ENCODE measurements around the gene RRP1.

RRP1 gene

DNA sequence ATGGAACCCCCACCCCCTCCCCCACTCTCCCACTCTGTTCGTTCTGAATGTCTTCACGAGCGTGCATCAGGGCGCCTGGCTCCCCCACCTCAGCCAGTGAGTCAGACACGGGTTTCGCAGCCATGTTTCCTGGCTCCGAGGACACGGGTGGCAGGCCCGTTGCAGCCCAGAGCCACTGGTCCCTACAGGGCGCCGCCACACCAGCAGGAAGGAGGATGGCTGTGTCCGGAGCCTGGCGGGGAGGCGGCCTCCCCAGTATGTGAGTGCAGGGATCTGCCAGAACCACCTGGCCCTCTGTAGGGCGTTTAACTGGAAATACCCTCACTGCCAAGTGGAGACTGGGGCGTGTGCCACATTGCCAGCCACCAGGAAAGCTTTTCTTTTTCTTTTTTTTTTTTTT lies 31.8 kb upstream of the RRP1 start:
- no peak overlapping the region for H3K27ac ChIP-seq
- peaks cover 100% of the 10 kb centered on the region for H3K36me3 ChIP-seq
- TF ChIP-seq, protein P1, sequence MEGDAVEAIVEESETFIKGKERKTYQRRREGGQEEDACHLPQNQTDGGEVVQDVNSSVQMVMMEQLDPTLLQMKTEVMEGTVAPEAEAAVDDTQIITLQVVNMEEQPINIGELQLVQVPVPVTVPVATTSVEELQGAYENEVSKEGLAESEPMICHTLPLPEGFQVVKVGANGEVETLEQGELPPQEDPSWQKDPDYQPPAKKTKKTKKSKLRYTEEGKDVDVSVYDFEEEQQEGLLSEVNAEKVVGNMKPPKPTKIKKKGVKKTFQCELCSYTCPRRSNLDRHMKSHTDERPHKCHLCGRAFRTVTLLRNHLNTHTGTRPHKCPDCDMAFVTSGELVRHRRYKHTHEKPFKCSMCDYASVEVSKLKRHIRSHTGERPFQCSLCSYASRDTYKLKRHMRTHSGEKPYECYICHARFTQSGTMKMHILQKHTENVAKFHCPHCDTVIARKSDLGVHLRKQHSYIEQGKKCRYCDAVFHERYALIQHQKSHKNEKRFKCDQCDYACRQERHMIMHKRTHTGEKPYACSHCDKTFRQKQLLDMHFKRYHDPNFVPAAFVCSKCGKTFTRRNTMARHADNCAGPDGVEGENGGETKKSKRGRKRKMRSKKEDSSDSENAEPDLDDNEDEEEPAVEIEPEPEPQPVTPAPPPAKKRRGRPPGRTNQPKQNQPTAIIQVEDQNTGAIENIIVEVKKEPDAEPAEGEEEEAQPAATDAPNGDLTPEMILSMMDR (IDR thresholded peaks at IDR 0.05) = no peak

DNA sequence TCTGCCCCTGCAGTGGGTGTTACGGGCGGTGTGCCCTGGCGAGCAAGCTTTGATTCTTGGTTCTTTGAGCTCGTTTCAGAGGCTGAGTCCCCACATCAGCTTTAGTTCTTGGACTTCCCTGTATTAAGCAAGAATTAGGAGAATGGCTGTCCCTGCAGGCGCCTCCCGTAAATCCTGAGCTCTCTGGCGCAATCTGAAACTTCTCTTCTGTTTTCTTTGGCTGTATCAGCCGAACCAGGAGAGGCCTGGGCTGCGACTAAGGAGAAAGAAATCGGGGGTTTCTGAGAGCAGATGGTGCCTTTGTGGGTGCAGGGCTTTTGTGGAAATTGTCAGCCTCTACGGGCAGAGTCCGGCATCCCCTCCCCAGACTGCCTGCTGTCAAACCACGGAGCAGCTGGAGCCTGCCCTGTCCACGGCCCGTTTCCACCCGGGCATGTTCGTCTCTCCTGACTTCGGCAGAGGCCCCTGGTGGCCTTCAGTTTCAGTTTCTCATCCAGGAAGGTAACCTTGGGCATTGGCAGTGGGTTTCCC lies 31.2 kb upstream of the RRP1 start:
- Histone ChIP-seq H3K4me3 (ENCODE audit: low read depth in 1 of 2, low read length in 1 of 2) (no peak overlapping the region), H3K27ac (no peak overlapping the region), H3K4me1 (ENCODE audit: control insufficient read depth in 1 of 2, insufficient read depth in 1 of 2, low read depth in 1 of 2, low read length in 1 of 2) (no peaks in the 10 kb centered on the region), H3K9me3 (no peaks in the 10 kb centered on the region), H3K36me3 (peaks cover 100% of the 10 kb centered on the region), H3K27me3 (no peaks in the 10 kb centered on the region)
- TF ChIP-seq, protein P1 (IDR thresholded peaks at IDR 0.05) = no peak

More for the DNA sequence above, 31.8 kb upstream of the RRP1 start:
- Histone ChIP-seq H3K27me3 (no peaks in the 10 kb centered on the region), H3K4me1 (ENCODE audit: control insufficient read depth in 1 of 2, insufficient read depth in 1 of 2, low read depth in 1 of 2, low read length in 1 of 2) (no peaks in the 10 kb centered on the region), H3K9me3 (no peaks in the 10 kb centered on the region), H3K4me3 (ENCODE audit: low read depth in 1 of 2, low read length in 1 of 2) (no peak overlapping the region)

DNA sequence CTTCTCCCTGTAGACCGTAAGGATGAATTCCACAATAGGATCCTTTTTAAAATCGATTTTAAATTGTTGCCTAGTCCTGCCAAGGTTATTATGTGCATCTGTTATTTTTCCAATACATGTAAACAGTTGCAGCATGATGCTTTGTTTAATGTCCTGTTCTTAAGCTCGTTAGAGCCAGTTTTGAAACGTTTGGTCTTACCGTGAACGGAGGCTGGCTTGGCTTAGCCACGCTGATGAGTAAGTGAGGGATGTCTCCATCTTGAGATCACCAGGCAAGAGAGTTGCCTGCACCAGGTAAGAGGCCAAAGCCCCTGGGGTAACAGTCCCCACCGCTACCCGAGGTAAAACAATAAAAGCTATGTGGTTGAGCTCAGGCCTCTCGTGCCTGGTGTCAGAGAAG lies 30.6 kb upstream of the RRP1 start:
- Histone ChIP-seq H3K4me3 (ENCODE audit: low read depth in 1 of 2, low read length in 1 of 2) (no peak overlapping the region), H3K9me3 (no peaks in the 10 kb centered on the region), H3K36me3 (peaks cover 100% of the 10 kb centered on the region), H3K27me3 (no peaks in the 10 kb centered on the region), H3K4me1 (ENCODE audit: control insufficient read depth in 1 of 2, insufficient read depth in 1 of 2, low read depth in 1 of 2, low read length in 1 of 2) (no peaks in the 10 kb centered on the region), H3K27ac (no peak overlapping the region)
- TF ChIP-seq, protein P1 (IDR thresholded peaks at IDR 0.05) = no peak

DNA sequence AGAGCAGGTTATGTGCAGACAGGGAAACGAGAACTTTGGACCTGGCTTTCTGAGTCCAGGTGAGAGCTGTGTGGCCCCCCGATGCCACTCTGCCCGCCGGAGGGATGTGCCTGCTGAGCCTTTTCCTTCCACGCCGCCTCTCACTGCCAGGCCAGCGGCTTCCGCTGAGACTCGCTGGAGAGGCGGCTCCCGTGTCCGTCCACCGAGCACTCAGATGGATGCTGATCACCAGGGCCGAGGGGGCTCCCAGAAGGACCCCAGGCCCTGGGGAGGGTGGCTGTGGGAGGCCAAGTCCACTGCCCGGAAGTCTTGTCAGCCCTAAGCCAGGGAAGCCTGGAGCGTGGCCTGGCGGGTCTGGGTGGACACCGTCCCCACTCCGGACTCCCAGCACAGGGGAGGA lies 29.7 kb upstream of the RRP1 start:
- TF ChIP-seq, protein P1 (IDR thresholded peaks at IDR 0.05) = no peak
- Histone ChIP-seq H3K27me3 (no peaks in the 10 kb centered on the region), H3K36me3 (peaks cover 100% of the 10 kb centered on the region), H3K9me3 (no peaks in the 10 kb centered on the region), H3K4me1 (ENCODE audit: control insufficient read depth in 1 of 2, insufficient read depth in 1 of 2, low read depth in 1 of 2, low read length in 1 of 2) (no peaks in the 10 kb centered on the region), H3K4me3 (ENCODE audit: low read depth in 1 of 2, low read length in 1 of 2) (no peak overlapping the region), H3K27ac (no peak overlapping the region)

DNA sequence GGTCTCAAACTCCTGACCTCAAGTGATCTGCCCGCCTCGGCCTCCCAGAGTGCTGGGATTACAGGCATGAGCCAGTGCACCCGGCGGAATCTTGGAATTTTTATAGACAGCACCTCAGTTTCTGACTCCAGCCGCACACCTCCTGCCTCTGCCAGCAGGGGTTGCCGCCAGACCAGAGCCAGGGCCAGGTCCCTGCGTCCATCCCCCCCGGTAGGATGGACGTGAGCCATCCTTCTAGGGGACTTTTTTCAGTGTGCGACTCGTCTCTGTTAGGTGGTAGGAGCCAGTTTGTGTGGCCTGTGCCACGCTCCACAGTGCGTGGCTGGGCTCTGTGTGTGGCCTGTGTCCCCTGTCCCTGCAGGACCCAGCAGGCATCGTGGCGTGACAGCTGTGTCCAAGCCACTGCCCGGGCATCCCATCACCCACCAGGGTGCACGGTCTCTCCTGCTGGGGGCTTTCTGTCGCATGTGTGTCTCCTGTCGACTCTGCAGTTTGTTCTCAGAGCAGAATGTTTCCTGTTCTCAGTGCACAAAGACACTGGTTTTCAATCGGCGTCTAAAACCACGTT lies 28.9 kb upstream of the RRP1 start:
- no peaks in the 10 kb centered on the region for H3K4me1 ChIP-seq (ENCODE audit: control insufficient read depth in 1 of 2, insufficient read depth in 1 of 2, low read depth in 1 of 2, low read length in 1 of 2)
- peaks cover 100% of the 10 kb centered on the region for H3K36me3 ChIP-seq
- no peaks in the 10 kb centered on the region for H3K9me3 ChIP-seq
- H3K4me3 ChIP-seq (ENCODE audit: low read depth in 1 of 2, low read length in 1 of 2) = no peak overlapping the region
- TF ChIP-seq, protein P1 (IDR thresholded peaks at IDR 0.05) = no peak
- no peaks in the 10 kb centered on the region for H3K27me3 ChIP-seq
- no peak overlapping the region for H3K27ac ChIP-seq
